ENCODE data around the gene PORCN. TPM values are rescaled to one million over a fixed set of nuclear protein-coding genes. Genes with fewer than 3 reads are reported as not detected.
"Not testable (repeated sequence)": the region's sequence is repeated elsewhere in the genome, so short reads cannot be mapped to it uniquely, and the experiment has no call there.

PORCN gene
- total RNA-seq, 4 donors from 2014 or later: 3.7 to 11.4 (median 5.2) TPM

GRCh38 chrX:48514126-48514806, 5.5 kb downstream of the PORCN start:
- Histone ChIP-seq H3K4me1 (peaks cover 0 to 5% (median 0%) of the 10 kb centered on the region in 4 donors), H3K9me3 (no peaks in the 10 kb centered on the region), H3K27me3 (no peaks in the 10 kb centered on the region), H3K27ac (no peak overlapping the region), H3K36me3 (no peaks in the 10 kb centered on the region), H3K4me3 (no peak overlapping the region)
- no peak for DNase-seq
- TF ChIP-seq CTCF (IDR thresholded peaks at IDR 0.05) (no peak), POLR2A (IDR thresholded peaks at IDR 0.05) (no peak)

GRCh38 chrX:48514868-48515460, 6.2 kb downstream of the PORCN start:
- Histone ChIP-seq H3K9me3 (no peaks in the 10 kb centered on the region), H3K36me3 (no peaks in the 10 kb centered on the region), H3K27me3 (no peaks in the 10 kb centered on the region), H3K4me3 (no peak overlapping the region), H3K27ac (no peak overlapping the region), H3K4me1 (no peaks in the 10 kb centered on the region)
- no peak for DNase-seq
- TF ChIP-seq CTCF (IDR thresholded peaks at IDR 0.05): no peak
- TF ChIP-seq POLR2A (IDR thresholded peaks at IDR 0.05): no peak

GRCh38 chrX:48515842-48516241, 7.0 kb downstream of the PORCN start:
- H3K27me3 ChIP-seq: no peaks in the 10 kb centered on the region
- no peak for TF ChIP-seq CTCF (IDR thresholded peaks at IDR 0.05)
- TF ChIP-seq POLR2A (IDR thresholded peaks at IDR 0.05): no peak
- DNase-seq: no peak
- H3K4me3 ChIP-seq: no peak overlapping the region
- H3K9me3 ChIP-seq: no peaks in the 10 kb centered on the region
- no peak overlapping the region for H3K27ac ChIP-seq
- no peaks in the 10 kb centered on the region for H3K36me3 ChIP-seq
- no peaks in the 10 kb centered on the region for H3K4me1 ChIP-seq

- Histone ChIP-seq H3K4me3 (no peak overlapping the region), H3K36me3 (no peaks in the 10 kb centered on the region), H3K9me3 (no peaks in the 10 kb centered on the region), H3K27ac (no peak overlapping the region), H3K4me1 (no peaks in the 10 kb centered on the region), H3K27me3 (no peaks in the 10 kb centered on the region)
- no peak for TF ChIP-seq CTCF (IDR thresholded peaks at IDR 0.05)
- TF ChIP-seq POLR2A (IDR thresholded peaks at IDR 0.05): no peak
- DNase-seq: no peak
Observed at GRCh38 chrX:48516285-48516684, 7.5 kb downstream of the PORCN start.

- no peaks in the 10 kb centered on the region for H3K4me1 ChIP-seq
- no peak for TF ChIP-seq POLR2A (IDR thresholded peaks at IDR 0.05)
- TF ChIP-seq CTCF (IDR thresholded peaks at IDR 0.05): no peak
Observed at GRCh38 chrX:48516987-48517386, 8.2 kb downstream of the PORCN start.

GRCh38 chrX:48519481-48519880, 10.7 kb downstream of the PORCN start:
- not testable (repeated sequence) for H3K4me3 ChIP-seq, H3K27ac ChIP-seq, H3K9me3 ChIP-seq, H3K27me3 ChIP-seq, H3K36me3 ChIP-seq, DNase-seq
- peaks cover 0 to 11% (median 0%) of the 10 kb centered on the region in 4 donors for H3K4me1 ChIP-seq

More at GRCh38 chrX:48516987-48517386, 8.2 kb downstream of the PORCN start:
- no peaks in the 10 kb centered on the region for H3K36me3 ChIP-seq
- no peaks in the 10 kb centered on the region for H3K27me3 ChIP-seq
- H3K9me3 ChIP-seq: no peaks in the 10 kb centered on the region
- no peak for DNase-seq
- no peak overlapping the region for H3K27ac ChIP-seq
- no peak overlapping the region for H3K4me3 ChIP-seq
